Progenitor cell of endocrine pancreas (in vitro differentiated cells): ENCODE results near the gene ALAD. TPM values are rescaled to one million over a fixed set of nuclear protein-coding genes. Genes with fewer than 3 reads are reported as not detected.

ENCODE experiments used
- DNase-seq: peaks from one replicate; pipeline ENCODE4 v3.0.0; 2021; ENCODE audit warnings: low spot score; ENCODE audit not compliant: unreplicated experiment
- H3K27ac Mint-ChIP-seq: 2 replicates; pipeline ENCODE4 v1.8.0; 2021; ENCODE audit warnings: mild to moderate bottlenecking, moderate library complexity, mixed read lengths
- H3K27me3 Mint-ChIP-seq: 2 replicates; pipeline ENCODE4 v1.8.0; 2021; ENCODE audit warnings: mixed read lengths
- H3K36me3 Mint-ChIP-seq: 2 replicates; pipeline ENCODE4 v1.8.0; 2022; ENCODE audit warnings: mixed read lengths; ENCODE audit not compliant: insufficient read depth
- H3K4me1 Mint-ChIP-seq: 2 replicates; pipeline ENCODE4 v1.8.0; 2021; ENCODE audit warnings: low read depth, mixed read lengths
- H3K4me3 Mint-ChIP-seq: 2 replicates; pipeline ENCODE4 v1.8.0; 2021; ENCODE audit warnings: low read depth, mild to moderate bottlenecking, moderate library complexity, mixed read lengths
- H3K9me3 Mint-ChIP-seq: 2 replicates; pipeline ENCODE4 v1.8.0; 2021; ENCODE audit warnings: low read depth, mixed read lengths
- total RNA-seq: library from RNA; stranded (reverse); gene quantifications from 2 replicates; pipeline ENCODE4 v1.2.1, GENCODE V29; 2021
- TF ChIP-seq, protein P1 (sequence below): fragments of 200-600 bp; sonication (generic); IDR thresholded peaks from one replicate; pipeline ENCODE4 v1.5.0; 2021; ENCODE audit warnings: antibody characterized with exemption, mild to moderate bottlenecking; ENCODE audit not compliant: unreplicated experiment

ALAD gene
- total RNA-seq, 1 donor from 2014 or later, result 64.3 TPM

DNA sequence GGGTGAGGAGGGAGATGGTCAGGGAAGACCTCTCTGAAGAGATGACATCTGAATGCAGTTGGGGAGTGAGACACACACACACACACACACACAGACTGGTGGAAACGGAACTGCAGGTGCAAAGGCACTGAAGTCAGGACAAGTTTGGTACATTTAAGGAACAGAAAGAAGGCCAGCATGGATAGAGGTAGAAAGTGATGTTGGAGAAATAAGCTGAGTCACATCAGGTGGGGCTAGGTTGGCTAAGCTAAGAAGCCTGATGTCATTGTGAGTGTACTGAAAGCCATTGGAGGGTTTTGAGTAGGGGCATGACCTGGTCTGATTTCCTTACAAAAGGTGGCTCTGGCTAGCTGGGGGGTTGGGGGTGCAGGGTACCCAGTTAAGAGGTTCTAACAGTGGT lies 48.7 kb downstream of the ALAD start:
- TF ChIP-seq, protein P1, sequence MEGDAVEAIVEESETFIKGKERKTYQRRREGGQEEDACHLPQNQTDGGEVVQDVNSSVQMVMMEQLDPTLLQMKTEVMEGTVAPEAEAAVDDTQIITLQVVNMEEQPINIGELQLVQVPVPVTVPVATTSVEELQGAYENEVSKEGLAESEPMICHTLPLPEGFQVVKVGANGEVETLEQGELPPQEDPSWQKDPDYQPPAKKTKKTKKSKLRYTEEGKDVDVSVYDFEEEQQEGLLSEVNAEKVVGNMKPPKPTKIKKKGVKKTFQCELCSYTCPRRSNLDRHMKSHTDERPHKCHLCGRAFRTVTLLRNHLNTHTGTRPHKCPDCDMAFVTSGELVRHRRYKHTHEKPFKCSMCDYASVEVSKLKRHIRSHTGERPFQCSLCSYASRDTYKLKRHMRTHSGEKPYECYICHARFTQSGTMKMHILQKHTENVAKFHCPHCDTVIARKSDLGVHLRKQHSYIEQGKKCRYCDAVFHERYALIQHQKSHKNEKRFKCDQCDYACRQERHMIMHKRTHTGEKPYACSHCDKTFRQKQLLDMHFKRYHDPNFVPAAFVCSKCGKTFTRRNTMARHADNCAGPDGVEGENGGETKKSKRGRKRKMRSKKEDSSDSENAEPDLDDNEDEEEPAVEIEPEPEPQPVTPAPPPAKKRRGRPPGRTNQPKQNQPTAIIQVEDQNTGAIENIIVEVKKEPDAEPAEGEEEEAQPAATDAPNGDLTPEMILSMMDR, result no peak
- no peak for DNase-seq
- Mint-ChIP-seq H3K4me1 (peaks cover 9% of the 10 kb centered on the region), H3K27me3 (peaks cover 2% of the 10 kb centered on the region), H3K9me3 (no peaks in the 10 kb centered on the region), H3K36me3 (peaks cover 10% of the 10 kb centered on the region), H3K4me3 (no peak overlapping the region), H3K27ac (peak overlapping the region; percentile 50)

DNA sequence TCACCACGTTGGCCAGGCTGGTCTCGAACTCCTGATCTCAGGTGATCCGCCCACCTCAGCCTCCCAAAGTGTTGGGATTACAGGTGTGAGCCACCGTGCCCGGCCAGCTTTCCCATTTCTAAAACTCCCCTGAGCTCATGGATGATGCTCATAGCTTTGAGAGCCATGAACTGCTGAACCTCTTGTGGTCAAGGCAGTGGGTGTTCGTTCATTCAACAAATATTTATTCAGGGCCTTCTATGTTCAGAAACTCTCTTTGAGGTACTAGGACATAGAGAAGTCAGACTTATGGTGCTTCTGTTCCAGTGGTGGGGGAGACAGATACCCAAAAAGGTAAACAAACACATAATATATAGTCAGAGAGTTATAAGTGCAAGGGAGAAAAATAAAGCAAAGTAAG lies 49.1 kb downstream of the ALAD start:
- TF ChIP-seq, protein P1, result no peak
- Mint-ChIP-seq H3K27me3 (peaks cover 5% of the 10 kb centered on the region), H3K9me3 (no peaks in the 10 kb centered on the region), H3K4me3 (no peak overlapping the region), H3K4me1 (peaks cover 9% of the 10 kb centered on the region), H3K36me3 (peaks cover 10% of the 10 kb centered on the region), H3K27ac (peak overlapping the region; percentile 15)
- DNase-seq, result no peak

DNA sequence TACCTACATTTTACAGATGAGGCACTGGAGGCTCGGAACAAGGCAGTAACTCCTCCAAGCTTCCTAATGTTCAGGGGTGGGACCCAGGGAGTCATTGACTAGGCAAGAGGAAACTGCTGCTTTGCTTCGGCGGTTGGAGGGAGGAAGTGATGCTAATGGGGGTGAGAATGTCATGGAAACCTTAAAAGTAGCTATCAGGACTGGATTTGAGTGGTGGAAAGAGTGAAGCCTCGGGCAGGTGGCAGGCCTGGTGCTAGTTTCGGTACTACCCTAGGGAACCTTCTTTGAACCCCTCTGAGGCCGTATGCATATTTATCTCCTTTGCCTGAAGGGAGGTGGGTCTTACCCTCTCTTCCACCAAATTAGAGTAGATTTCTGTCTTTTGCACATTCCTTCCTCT lies 50.1 kb downstream of the ALAD start:
- H3K36me3 Mint-ChIP-seq, result peaks cover 6% of the 10 kb centered on the region
- no peak for DNase-seq
- peaks cover 9% of the 10 kb centered on the region for H3K4me1 Mint-ChIP-seq
- peaks cover 5% of the 10 kb centered on the region for H3K27me3 Mint-ChIP-seq
- H3K9me3 Mint-ChIP-seq, result no peaks in the 10 kb centered on the region
- no peak overlapping the region for H3K27ac Mint-ChIP-seq
- peak overlapping the region; percentile 86 for H3K4me3 Mint-ChIP-seq
- TF ChIP-seq, protein P1, result no peak

DNA sequence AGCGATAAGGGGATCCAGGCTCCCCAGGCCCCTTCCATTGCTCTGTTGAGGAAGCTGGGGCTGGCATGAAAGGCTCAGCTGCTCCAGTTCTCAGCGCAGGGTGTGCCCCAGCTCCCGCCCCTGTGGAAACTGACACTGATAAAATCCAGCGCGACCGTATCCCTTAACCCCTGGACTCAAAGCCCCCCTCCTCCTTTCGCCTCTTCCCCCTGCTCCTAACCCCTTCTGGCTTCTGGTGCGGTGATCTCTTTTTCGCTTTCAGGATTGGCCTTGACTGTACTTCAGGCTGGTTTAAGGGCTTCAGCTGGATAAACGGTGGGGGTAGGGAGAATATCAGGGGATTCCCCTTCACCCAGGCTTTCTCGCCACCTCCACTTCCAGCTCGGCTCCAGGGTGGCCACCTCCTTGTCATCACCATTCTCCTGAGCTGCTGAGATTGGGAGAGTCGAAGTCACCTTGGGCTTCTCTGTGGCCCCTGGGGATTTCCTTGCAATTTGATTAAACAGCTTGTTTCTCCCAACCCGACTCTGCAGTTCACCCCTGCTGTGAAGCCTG lies 50.9 kb downstream of the ALAD start:
- DNase-seq, result no peak
- H3K36me3 Mint-ChIP-seq, result peaks cover 6% of the 10 kb centered on the region
- TF ChIP-seq, protein P1, result no peak
- H3K4me1 Mint-ChIP-seq, result peaks cover 9% of the 10 kb centered on the region
- peak overlapping the region; percentile 77 for H3K27ac Mint-ChIP-seq
- peak overlapping the region; percentile 86 for H3K4me3 Mint-ChIP-seq
- H3K9me3 Mint-ChIP-seq, result no peaks in the 10 kb centered on the region
- H3K27me3 Mint-ChIP-seq, result peaks cover 5% of the 10 kb centered on the region

DNA sequence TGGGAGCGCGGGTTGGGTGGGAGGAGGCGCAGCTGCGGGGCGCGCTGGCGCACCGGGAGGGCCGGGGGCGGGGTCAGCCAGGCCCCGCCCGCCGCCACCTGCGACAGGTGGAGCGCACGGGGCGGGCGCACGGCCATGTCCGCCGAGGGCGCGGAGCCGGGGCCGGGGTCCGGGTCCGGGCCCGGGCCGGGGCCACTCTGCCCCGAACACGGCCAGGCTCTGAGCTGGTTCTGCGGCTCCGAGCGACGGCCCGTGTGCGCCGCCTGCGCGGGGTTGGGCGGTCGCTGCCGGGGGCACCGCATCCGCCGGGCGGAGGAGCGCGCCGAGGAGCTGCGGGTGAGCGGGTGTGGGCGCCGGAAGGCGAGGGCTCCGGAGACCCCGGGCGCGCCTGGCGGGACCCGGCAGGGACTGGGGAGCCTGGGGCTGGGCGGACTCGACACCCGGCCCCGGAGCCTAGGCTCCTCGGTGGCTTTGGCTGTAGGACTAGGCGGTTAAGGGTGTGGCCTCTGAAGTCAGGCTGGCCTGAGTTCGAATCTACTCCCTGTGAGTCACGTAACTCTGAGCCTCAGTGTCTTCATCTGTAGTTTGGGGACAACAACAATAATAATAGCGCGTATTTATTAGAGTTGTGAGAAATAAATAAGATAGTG lies 51.5 kb downstream of the ALAD start, which contains the start of gene BSPRY:
TSS of gene BSPRY (plus strand) at position 97 of the 650 bp plus-strand sequence. CDS start at position 136, 39 bp downstream.
- Mint-ChIP-seq H3K4me3 (peak within 1 kb of the TSS; percentile 86), H3K4me1 (peaks cover 9% of the 10 kb centered on the region), H3K9me3 (no peaks in the 10 kb centered on the region), H3K27ac (peak within 1 kb of the TSS; percentile 77), H3K36me3 (peaks cover 4% of the 10 kb centered on the region), H3K27me3 (peaks cover 5% of the 10 kb centered on the region)
- TF ChIP-seq, protein P1, result no peak
- DNase-seq, result peak; percentile 41
